Central memory CD8-positive, alpha-beta T cell (primary cell): Measurements from ENCODE around the gene NRGN.

Experiments
- ATAC-seq: fragments of 150-1000 bp; cut with Tn5 transposase; replicated peaks from 2 replicates; pipeline ENCODE4 v1.10.0; 2022; ENCODE audit warnings: mild to moderate bottlenecking, moderate FRiP score, moderate number of reproducible peaks; ENCODE audit not compliant: poor library complexity, severe bottlenecking; ENCODE audit errors: extremely low read depth
- DNase-seq, 2 donors: peaks; one replicate each; pipeline ENCODE4 v3.0.0; 2021; ENCODE audit warnings: low spot score in 2 of 2
- H3K27ac Mint-ChIP-seq: one replicate; pipeline ENCODE4 v1.8.0; 2022; ENCODE audit warnings: low read depth, mild to moderate bottlenecking, moderate library complexity, mixed read lengths
- H3K27me3 Mint-ChIP-seq: one replicate; pipeline ENCODE4 v1.8.0; 2022; ENCODE audit warnings: mixed read lengths
- H3K36me3 Mint-ChIP-seq: one replicate; pipeline ENCODE4 v1.8.0; 2022; ENCODE audit warnings: mild to moderate bottlenecking, moderate library complexity, mixed read lengths; ENCODE audit not compliant: insufficient read depth
- H3K4me1 Mint-ChIP-seq: one replicate; pipeline ENCODE4 v1.8.0; 2022; ENCODE audit warnings: mixed read lengths
- H3K4me3 Mint-ChIP-seq: one replicate; pipeline ENCODE4 v1.8.0; 2022; ENCODE audit warnings: mild to moderate bottlenecking, moderate library complexity, mixed read lengths
- H3K9me3 Mint-ChIP-seq: one replicate; pipeline ENCODE4 v1.8.0; 2022; ENCODE audit warnings: mixed read lengths

The NRGN gene

DNA sequence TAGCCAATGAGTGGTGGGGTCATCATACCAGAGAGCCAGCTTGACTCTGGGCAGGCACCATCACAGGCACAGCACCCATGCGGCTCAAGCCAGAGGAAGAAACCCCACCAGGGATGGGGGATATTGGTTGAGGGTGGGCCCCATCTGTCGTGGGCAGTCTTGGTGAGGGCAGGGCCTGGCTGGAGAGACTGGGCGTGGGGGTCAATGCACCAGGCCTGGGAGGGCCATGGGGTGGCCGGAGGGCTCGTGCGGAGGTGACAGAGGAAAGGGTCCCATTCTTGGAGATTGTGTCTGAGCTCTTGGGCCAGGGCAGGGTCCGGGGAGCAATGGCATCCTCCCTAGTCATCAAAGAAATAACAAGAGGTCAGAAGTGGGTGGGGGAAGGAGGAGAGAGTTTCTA is 13.9 kb downstream of the NRGN start:
- Mint-ChIP-seq H3K27ac (no peak overlapping the region), H3K36me3 (peaks cover 2% of the 10 kb centered on the region), H3K27me3 (peaks cover 48% of the 10 kb centered on the region), H3K9me3 (no peaks in the 10 kb centered on the region), H3K4me3 (no peak overlapping the region), H3K4me1 (no peaks in the 10 kb centered on the region)
- ATAC-seq (no peak), DNase-seq (no peak)

DNA sequence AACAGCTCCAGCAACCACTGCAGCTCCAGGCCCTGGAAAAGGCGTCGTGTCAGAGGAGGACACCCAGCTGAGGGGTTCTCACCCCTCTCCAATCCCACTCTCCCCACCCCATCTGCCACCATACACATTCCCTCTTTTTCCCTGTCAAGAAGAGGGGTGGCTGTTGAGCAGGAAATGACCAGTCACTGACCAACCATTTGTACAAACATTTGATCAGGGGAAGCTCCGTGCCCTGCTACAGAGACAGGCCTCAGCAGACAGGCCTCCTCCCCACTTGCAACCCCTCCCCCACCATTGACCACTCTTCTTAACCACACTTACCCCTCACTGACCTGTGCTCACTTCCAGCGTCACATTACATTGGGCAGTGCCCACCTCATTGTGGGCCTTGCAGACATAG is 14.6 kb downstream of the NRGN start:
- no peak for DNase-seq
- H3K27ac Mint-ChIP-seq = no peak overlapping the region
- no peaks in the 10 kb centered on the region for H3K9me3 Mint-ChIP-seq
- peaks cover 2% of the 10 kb centered on the region for H3K36me3 Mint-ChIP-seq
- no peaks in the 10 kb centered on the region for H3K4me1 Mint-ChIP-seq
- no peak for ATAC-seq
- H3K4me3 Mint-ChIP-seq = no peak overlapping the region
- peaks cover 55% of the 10 kb centered on the region for H3K27me3 Mint-ChIP-seq

DNA sequence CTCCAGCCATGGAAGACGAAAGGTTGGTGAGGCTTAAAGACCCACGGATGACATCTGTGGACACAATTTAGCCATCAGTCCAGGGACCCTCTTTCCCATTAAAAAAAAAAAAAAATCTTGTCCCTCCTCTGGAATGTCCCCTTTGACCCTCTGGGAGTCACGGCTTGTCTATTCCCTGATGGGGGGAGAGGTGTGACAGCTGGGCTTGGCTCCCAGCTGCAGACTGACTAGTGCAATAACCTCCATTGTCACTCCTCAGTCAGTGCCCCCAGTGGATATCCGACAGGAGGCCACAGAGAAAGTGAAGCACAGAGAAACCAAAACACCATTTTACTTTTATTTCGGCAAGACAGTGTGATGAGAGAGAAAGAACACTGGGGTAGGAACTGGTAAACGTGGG is 15.0 kb downstream of the NRGN start:
- Mint-ChIP-seq H3K4me3 (no peak overlapping the region), H3K27me3 (peaks cover 59% of the 10 kb centered on the region), H3K27ac (no peak overlapping the region), H3K9me3 (no peaks in the 10 kb centered on the region), H3K36me3 (peaks cover 2% of the 10 kb centered on the region), H3K4me1 (no peaks in the 10 kb centered on the region)
- ATAC-seq = no peak
- DNase-seq = no peak

DNA sequence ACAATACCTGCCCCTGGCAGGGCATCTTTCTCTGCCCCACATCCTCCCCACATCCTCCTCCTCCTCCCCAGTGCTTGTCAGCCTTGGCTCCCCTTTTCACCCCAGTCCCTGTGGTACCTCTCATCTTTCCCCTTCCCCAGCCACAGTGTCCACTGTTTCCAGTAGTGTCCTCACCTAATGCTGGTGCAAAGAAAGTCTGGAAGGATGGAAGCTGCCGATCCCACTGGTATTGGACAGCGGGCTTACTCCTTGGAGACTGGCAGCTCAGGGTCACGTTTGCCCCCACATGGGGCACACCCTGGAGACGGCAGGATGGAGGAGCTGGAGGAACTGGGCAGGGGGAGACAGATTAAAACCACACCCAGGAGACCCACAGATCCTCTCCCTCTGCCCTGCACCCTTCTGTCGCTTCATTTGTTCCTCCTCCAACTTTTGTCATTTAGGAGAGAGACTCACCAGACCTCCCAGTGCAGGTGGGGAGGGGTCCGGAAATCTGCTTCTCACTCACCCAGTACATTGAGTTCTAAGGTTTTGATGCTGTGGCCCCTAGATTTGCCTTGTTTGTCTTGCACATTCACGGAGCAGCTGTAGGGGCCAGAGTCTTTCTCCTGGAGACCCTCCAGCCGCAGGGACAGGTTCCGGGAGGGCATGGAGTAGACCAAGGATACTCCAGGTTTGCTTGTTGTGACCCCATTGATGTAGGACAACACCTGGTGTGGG is 16.5 kb downstream of the NRGN start:
- H3K27me3 Mint-ChIP-seq = peaks cover 67% of the 10 kb centered on the region
- H3K4me1 Mint-ChIP-seq = peaks cover 1% of the 10 kb centered on the region
- ATAC-seq = no peak
- no peak overlapping the region for H3K4me3 Mint-ChIP-seq
- DNase-seq = no peak
- H3K9me3 Mint-ChIP-seq = no peaks in the 10 kb centered on the region
- no peak overlapping the region for H3K27ac Mint-ChIP-seq
- peaks cover 2% of the 10 kb centered on the region for H3K36me3 Mint-ChIP-seq

DNA sequence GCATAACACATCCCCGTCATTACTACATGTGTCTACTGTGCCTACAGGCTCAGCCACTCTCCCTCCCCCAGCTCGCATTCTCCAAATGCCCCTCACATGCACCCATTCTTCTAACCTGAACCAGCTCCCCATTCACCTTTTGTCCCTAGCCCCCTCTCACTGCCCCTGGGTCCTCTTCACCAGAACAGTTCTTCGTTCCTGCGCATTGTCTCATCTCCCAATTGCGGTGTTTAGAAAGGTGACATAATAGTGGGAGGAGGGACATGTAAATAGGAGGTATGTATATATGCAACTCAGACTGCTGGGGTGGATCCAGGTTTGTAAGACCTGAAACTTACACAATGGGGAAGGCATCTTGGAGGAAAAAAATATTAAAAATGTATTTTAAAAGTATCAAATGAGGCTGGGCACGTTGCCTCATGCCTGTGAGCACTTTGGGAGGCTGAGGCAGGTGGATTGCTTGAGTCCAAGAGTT is 17.0 kb downstream of the NRGN start:
- DNase-seq (no peak), ATAC-seq (no peak)
- H3K27me3 Mint-ChIP-seq = peaks cover 71% of the 10 kb centered on the region
- H3K4me1 Mint-ChIP-seq = peaks cover 7% of the 10 kb centered on the region
- H3K4me3 Mint-ChIP-seq = no peak overlapping the region
- H3K27ac Mint-ChIP-seq = no peak overlapping the region
- H3K9me3 Mint-ChIP-seq = no peaks in the 10 kb centered on the region
- peaks cover 4% of the 10 kb centered on the region for H3K36me3 Mint-ChIP-seq

DNA sequence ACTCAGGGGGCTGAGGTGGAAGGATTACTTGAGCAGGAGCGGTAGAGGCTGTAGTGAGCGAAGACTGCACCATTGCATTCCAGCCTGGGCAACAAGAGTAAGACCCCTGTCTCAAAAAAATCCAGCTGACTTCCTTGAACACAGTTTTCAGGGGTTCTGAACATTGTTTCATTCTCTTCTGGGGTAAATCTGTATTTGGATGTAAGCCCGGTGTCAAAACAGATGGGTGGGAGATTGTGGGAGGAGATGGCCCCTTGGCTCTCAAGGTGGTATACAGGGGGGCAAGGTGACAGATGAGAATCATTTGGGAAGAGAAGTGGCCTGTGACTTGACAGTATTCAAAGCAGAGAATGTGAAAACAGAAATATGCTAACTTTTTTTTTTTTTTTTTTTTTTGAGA is 17.6 kb downstream of the NRGN start:
- peaks cover 7% of the 10 kb centered on the region for H3K4me1 Mint-ChIP-seq
- no peak overlapping the region for H3K27ac Mint-ChIP-seq
- H3K9me3 Mint-ChIP-seq = no peaks in the 10 kb centered on the region
- no peak overlapping the region for H3K4me3 Mint-ChIP-seq
- H3K27me3 Mint-ChIP-seq = peaks cover 72% of the 10 kb centered on the region
- no peak for ATAC-seq
- DNase-seq = no peak
- H3K36me3 Mint-ChIP-seq = peaks cover 4% of the 10 kb centered on the region

DNA sequence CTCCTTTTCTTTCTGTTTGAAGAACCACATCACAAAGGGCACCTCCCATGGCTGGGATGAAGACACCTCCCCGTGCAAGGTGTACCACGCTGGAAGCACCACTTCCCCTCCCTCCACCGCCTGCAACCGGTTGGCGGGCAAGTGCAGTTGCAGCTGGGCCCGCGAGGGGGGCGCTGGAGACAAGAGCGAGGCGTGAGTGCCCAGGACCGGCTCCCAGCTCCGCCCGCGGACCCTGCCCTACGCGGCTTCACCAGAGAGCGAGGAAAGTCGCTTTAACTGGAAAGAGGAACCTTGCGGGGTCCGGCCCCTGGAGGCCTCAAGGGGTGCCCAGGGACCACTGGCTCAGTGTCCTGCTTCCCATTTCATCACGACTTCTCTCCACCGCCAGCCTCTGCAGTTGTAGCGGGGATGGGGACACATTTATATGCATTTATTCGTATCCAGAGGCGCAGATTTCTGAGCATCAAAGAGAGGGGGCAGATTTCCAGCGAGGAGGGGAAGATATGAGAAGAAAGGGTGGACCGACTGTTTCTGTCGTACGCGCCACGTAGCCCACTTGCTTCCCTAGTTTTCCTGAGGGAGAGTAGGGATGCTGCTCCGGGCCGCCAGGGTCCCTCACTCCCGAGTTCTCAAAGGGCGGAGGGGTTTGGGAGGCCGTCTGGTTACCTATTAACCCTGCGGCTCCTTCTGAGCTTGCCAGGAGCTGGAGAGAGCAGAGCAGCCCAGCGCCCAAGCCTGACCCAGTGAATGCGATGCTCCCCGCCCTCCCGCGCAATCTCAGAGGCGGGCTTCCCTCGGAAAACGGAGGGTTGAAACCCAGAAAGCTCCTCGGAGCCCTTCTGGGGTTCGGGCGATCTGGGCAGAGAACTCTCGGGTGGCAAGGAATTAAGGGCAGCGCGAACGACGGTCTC is 18.9 kb downstream of the NRGN start:
- DNase-seq = peak; percentile 49 to 53
- peak; percentile 63 for ATAC-seq
- Mint-ChIP-seq H3K9me3 (no peaks in the 10 kb centered on the region), H3K4me3 (peak overlapping the region; percentile 42), H3K27me3 (peaks cover 81% of the 10 kb centered on the region), H3K27ac (no peak overlapping the region), H3K36me3 (peaks cover 6% of the 10 kb centered on the region), H3K4me1 (peaks cover 15% of the 10 kb centered on the region)

DNA sequence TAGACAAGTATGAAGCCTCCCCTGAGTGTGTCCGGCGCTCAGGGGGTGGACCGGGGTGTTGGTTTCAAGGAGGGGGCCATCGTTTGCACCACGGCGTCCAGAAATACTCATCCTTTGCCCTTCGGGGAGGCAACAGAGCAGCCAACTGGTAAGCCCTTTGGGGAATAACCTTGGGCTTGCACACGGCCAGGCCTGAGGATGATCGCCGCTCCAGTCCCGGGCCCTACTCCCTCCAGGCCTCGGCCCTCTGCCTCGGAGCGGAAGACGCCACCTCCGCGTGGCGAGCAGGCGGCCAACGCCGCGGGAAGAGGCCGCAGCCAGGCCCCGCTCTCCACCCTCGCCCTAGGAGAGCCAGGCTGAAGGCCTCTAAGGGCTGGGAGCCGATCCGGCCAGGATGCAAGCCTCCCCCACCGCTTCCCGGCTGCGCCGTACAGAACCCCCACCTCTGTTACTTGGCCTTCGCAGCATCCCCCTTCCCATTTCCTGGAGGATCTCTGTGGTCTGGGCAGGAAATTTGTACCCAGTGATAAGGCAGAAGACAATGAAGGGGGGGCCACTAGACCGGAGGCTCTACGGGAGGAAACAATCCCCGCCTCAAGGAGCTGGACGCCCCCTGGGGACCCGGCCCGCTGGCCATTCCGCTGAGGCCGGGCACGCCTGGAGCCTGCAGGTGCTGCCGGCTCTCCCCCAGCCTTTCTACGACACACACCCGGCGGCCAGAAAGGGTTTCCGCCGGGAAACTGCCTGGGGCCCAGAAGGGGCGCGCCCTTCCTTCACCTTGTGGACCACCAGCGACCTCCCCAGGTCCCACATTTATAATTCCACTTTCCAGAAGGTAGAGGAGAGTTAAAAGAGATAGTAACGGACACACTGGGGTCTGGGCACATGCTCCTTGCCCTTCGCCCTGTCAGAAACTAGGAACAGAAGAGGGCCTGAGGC is 19.8 kb downstream of the NRGN start:
- ATAC-seq (no peak), DNase-seq (no peak)
- Mint-ChIP-seq H3K27ac (no peak overlapping the region), H3K36me3 (peaks cover 9% of the 10 kb centered on the region), H3K4me1 (peaks cover 18% of the 10 kb centered on the region), H3K4me3 (peak overlapping the region; percentile 37), H3K27me3 (peaks cover 76% of the 10 kb centered on the region), H3K9me3 (no peaks in the 10 kb centered on the region)

DNA sequence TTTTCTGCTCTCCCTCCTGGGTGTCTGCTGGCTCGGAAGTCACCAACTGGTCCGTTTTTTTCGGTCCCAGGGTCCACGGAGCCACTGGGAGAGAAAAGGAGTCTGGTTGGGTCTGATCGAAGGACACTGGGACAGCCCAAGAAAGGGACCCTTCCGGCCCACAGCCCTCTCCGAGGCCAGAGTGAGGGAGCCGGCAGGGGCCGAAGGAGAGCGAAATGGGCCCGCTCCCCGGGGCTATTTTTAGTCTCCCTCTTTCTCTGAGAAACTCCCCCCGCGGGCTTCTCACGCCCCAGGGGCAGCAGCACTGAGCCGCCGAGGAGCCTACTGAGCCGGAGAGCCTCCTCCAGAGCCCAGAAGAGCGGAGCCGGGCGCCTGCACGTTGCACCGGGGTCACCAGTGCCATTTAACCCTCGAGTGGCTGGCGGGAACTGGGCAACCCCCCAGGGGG is 20.5 kb downstream of the NRGN start:
- ATAC-seq (no peak), DNase-seq (no peak)
- H3K4me3 Mint-ChIP-seq = peak overlapping the region; percentile 37
- H3K27me3 Mint-ChIP-seq = peaks cover 71% of the 10 kb centered on the region
- peaks cover 18% of the 10 kb centered on the region for H3K4me1 Mint-ChIP-seq
- H3K9me3 Mint-ChIP-seq = no peaks in the 10 kb centered on the region
- H3K27ac Mint-ChIP-seq = no peak overlapping the region
- H3K36me3 Mint-ChIP-seq = peaks cover 10% of the 10 kb centered on the region

DNA sequence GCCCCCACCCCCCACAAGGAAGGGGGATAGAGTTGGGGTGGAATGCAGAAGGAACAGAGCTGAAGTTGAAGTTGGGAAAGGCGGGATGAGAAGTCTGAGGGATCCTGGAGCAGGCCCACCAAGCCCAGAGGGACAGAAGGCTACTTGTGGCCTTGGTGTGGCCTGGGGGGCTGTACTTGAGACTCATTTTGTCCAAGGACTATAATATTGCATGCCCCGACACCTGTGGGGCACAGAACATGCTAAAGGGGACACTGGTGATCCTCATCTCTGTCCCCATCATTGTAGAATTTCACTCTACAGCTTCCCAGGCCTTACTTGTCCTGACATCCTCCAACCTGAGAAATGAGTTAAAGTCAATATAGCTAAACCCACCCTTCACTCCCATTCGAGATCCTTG is 21.1 kb downstream of the NRGN start:
- Mint-ChIP-seq H3K27me3 (peaks cover 70% of the 10 kb centered on the region), H3K36me3 (peaks cover 12% of the 10 kb centered on the region), H3K9me3 (no peaks in the 10 kb centered on the region), H3K4me3 (no peak overlapping the region), H3K4me1 (peaks cover 18% of the 10 kb centered on the region), H3K27ac (no peak overlapping the region)
- DNase-seq = no peak
- no peak for ATAC-seq

DNA sequence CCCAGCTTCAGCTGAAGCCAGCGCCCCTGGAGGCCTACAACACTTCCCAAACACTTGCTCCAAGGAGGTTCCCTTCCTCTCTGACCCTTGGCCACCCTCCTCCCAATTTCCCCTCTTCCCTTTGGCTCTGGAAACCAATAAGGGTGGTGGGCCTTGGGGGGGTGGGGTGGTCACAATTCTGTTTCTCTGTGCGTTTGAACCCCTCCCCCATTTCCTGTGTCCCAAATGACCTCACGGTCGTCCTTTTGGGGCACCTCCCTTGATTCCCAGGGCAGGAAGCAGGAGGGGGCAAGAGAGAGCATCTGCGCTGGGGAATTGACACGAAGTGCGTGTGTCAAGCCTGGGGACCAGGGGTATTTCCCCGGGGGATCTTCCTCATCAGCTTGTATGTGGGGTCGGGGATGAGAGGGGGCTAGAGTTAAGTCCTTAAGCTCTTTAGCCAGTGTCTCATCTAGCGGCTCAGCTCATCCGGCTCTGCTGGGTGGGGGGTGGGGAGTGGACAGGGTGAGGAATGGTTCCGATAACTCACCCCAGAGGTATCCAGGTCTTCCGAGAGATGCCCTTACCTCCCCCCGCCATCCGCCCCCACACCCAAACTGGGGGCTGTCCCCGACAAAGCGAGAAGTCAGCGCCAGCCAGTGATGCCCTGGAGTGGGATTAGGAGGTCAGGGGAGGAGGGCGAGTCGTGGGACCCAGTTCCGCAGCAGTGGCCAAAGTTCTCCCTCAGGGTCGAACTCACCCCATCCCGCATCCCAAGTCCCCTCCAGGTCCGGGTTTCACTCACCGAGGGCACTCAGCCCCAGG is 21.8 kb downstream of the NRGN start:
- Mint-ChIP-seq H3K27ac (no peak overlapping the region), H3K4me1 (peaks cover 18% of the 10 kb centered on the region), H3K27me3 (peaks cover 63% of the 10 kb centered on the region), H3K9me3 (no peaks in the 10 kb centered on the region), H3K36me3 (peaks cover 14% of the 10 kb centered on the region), H3K4me3 (peak overlapping the region; percentile 88)
- DNase-seq (no peak), ATAC-seq (no peak)
